Measurements from ENCODE around the gene TMC7.

DNA sequence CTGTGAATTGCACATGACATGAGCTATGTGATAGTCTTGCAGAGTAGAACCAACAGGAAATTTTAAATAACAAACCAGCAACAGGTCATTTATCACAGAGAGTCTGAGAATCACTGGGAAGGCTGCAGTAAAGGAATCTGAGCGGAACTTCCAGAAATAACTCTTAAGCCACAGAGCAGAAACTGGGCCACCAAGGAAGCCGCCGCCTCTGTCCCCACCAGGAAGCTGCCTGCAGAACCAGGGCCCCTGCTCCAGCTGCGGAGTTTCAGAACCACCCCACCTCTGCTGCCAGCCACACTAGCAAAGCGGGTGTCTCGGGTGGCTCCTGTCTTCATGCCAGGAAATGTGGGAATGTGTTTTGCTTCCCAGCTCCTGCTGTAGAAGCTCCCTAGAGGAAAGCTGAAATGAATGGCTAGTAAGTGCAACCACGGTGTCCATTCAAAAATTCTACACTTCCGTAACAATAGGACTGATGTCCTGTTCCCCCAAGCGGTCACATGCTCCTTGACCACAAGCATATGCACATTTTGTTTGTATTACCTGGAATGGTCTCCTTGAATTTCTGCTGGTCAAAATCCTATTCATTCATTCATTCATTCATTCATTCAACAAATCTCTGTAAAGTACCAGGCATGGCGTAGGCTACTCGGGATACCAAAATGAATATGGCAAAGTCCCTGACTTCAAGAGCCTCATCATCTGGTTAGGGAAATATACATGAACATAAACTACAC is 122.3 kb downstream of the TMC7 start:
- TF ChIP-seq, protein P1, sequence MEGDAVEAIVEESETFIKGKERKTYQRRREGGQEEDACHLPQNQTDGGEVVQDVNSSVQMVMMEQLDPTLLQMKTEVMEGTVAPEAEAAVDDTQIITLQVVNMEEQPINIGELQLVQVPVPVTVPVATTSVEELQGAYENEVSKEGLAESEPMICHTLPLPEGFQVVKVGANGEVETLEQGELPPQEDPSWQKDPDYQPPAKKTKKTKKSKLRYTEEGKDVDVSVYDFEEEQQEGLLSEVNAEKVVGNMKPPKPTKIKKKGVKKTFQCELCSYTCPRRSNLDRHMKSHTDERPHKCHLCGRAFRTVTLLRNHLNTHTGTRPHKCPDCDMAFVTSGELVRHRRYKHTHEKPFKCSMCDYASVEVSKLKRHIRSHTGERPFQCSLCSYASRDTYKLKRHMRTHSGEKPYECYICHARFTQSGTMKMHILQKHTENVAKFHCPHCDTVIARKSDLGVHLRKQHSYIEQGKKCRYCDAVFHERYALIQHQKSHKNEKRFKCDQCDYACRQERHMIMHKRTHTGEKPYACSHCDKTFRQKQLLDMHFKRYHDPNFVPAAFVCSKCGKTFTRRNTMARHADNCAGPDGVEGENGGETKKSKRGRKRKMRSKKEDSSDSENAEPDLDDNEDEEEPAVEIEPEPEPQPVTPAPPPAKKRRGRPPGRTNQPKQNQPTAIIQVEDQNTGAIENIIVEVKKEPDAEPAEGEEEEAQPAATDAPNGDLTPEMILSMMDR (IDR thresholded peaks at IDR 0.05) = no peak
- no peak for TF ChIP-seq POLR2AphosphoS5 (IDR thresholded peaks at IDR 0.05)

All from breast epithelium (tissue), 3 donors.